Activated CD4-positive, alpha-beta T cell treated with anti-CD3 and anti-CD28 coated beads for 1 hour (primary cell): ENCODE results near the gene LRRC27.

Experiments
- DNase-seq: peaks from one replicate; pipeline ENCODE4 v3.0.0-alpha.2; 2020

Gene LRRC27

GRCh38 chr10:132392811-132393694 lies 61.1 kb downstream of the LRRC27 start:
- DNase-seq = no peak

- DNase-seq = no peak
Measured at GRCh38 chr10:132393695-132394181, 61.7 kb downstream of the LRRC27 start.

GRCh38 chr10:132394201-132394811 lies 62.3 kb downstream of the LRRC27 start:
- DNase-seq = no peak

- DNase-seq = no peak
Measured at GRCh38 chr10:132394936-132395703, 63.1 kb downstream of the LRRC27 start.

- DNase-seq = no peak
Measured at GRCh38 chr10:132395704-132396493, 63.9 kb downstream of the LRRC27 start.

GRCh38 chr10:132396494-132397035 lies 64.6 kb downstream of the LRRC27 start:
- DNase-seq = peak; percentile 52

GRCh38 chr10:132397036-132397541 lies 65.1 kb downstream of the LRRC27 start, which contains the start of gene PWWP2B:
PWWP2B (plus strand) TSS chr10:132397200; CDS start chr10:132397227, 27 bp downstream.
- peak; percentile 48 for DNase-seq

- peak; percentile 27 for DNase-seq
Measured at GRCh38 chr10:132397671-132398565, 65.9 kb downstream of the LRRC27 start.

GRCh38 chr10:132398566-132398991 lies 66.6 kb downstream of the LRRC27 start:
- DNase-seq = no peak

- DNase-seq = no peak
Measured at GRCh38 chr10:132399117-132400035, 67.4 kb downstream of the LRRC27 start.

- no peak for DNase-seq
Measured at GRCh38 chr10:132400041-132400546, 68.1 kb downstream of the LRRC27 start.

GRCh38 chr10:132400547-132401151 lies 68.7 kb downstream of the LRRC27 start:
- no peak for DNase-seq

GRCh38 chr10:132401401-132402118 lies 69.6 kb downstream of the LRRC27 start:
- DNase-seq = no peak

GRCh38 chr10:132402781-132403241 lies 70.8 kb downstream of the LRRC27 start:
- no peak for DNase-seq

GRCh38 chr10:132403511-132404168 lies 71.6 kb downstream of the LRRC27 start:
- DNase-seq = no peak

- DNase-seq = no peak
Measured at GRCh38 chr10:132404169-132404880, 72.3 kb downstream of the LRRC27 start.
